Fibroblast of lung (primary cell): Measurements from ENCODE around the gene SLIT3.

Experiments
- CTCF ChIP-seq, 2 donors: IDR thresholded peaks in 1 of 2; conservative IDR thresholded peaks in 1 of 2; 1 replicate in 1 of 2; 2 replicates in 1 of 2; pipeline ENCODE4 v1.5.1; 2011 to 2012; ENCODE audit warnings: low read length in 2 of 2, control low read depth in 1 of 2, inconsistent platforms in 1 of 2, low read depth in 1 of 2, mild to moderate bottlenecking in 1 of 2
- EZH2 ChIP-seq: IDR thresholded peaks from 2 replicates; pipeline ENCODE4 v1.5.1; 2012; ENCODE audit warnings: low read length, control low read depth, mild to moderate bottlenecking; ENCODE audit errors: missing control alignments

GRCh38 chr5:169202969-169203368, 98.0 kb downstream of the SLIT3 start:
- TF ChIP-seq CTCF (conservative IDR thresholded peaks at IDR 0.05 in 1 of 2, IDR thresholded peaks at IDR 0.05 in 1 of 2; ENCODE audit: low read depth in 1 of 2, low read length in 2 of 2) (no peak), EZH2 (no peak)
